HG03575 (cell line): Measurements from ENCODE around the gene LHX2.

Source experiments
- ATAC-seq: cut with Tn5 transposase; IDR thresholded peaks from one replicate; pipeline ENCODE4 v1.9.1; 2021; ENCODE audit not compliant: unreplicated experiment, insufficient number of reproducible peaks, low FRiP score; ENCODE audit errors: extremely low read depth

LHX2 gene

DNA sequence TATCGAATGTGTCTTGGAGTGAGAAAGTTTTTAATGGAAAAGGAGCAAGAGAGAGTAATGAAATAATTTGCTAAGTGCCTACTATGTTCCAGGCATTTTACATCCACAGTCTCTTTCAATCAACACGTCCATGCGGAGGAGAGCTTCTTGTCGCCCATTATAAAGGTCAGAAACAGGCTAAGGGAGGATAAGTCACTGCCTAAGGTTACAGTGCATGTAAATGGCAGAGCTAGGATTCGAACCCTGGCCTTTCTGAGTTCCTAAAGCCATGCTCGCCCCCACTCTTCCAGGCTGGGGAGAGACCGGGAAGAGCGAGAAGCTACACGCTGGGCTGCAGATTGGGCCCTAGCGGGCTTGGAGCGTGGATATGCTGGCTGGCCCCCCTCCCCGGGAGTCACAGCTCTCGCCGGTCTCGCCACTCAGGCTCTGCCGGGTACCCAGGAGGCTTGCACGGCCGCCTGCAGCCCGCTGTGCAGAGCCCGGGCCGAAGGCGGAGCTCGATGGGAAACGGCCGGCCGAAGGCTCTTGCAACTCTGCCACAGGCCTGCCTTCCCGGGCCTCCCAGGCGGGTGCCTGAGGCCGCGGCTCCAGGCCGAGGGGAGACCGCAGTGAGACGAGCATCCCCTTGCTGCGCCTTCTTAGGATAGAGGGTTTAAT lies 775 bp upstream of the LHX2 start:
- no peak for ATAC-seq

DNA sequence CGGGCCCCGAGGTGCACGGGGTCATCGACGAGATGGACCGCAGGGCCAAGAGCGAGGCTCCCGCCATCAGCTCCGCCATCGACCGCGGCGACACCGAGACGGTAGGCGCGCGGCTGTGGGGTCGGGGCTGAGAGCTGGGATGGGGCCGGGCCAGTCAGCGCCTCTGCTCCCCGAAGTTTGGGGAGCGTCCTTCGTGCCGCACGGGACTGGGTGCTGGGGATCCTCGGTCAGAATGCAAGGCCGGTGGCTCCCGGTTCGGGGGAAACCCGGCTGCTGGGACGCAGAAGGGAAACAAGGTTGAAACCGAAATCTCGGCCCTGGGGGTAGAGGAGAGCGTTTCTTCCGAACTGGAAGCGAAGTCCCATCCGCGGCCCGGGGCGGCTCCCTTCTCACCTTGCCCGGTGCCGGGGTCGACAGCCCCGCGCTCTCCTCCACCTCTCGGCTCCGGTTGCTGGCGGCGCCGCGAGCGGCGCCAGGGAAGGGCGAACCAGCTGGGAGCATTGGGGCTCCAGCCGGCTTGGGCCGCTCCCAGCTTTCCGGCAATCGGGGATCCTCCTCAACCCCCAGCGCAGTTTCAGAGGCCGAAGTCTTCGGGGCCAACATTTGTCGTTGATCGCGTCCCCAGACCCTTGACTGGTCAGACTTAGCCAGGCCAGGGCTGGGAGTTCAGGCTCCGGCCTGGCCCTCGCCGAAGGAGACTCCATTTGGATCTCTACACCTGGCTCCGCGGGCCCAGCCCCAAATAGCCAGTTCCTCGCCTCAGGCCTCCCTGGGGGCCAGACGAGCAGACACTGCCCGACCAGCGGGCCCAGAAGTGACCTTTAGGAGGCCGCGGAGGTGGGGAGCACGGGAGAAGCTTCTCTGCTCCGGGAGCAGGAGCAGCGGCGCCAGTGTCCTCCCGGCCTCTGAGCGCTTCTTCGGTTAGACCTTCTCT lies 1.1 kb downstream of the LHX2 start:
- no peak for ATAC-seq

DNA sequence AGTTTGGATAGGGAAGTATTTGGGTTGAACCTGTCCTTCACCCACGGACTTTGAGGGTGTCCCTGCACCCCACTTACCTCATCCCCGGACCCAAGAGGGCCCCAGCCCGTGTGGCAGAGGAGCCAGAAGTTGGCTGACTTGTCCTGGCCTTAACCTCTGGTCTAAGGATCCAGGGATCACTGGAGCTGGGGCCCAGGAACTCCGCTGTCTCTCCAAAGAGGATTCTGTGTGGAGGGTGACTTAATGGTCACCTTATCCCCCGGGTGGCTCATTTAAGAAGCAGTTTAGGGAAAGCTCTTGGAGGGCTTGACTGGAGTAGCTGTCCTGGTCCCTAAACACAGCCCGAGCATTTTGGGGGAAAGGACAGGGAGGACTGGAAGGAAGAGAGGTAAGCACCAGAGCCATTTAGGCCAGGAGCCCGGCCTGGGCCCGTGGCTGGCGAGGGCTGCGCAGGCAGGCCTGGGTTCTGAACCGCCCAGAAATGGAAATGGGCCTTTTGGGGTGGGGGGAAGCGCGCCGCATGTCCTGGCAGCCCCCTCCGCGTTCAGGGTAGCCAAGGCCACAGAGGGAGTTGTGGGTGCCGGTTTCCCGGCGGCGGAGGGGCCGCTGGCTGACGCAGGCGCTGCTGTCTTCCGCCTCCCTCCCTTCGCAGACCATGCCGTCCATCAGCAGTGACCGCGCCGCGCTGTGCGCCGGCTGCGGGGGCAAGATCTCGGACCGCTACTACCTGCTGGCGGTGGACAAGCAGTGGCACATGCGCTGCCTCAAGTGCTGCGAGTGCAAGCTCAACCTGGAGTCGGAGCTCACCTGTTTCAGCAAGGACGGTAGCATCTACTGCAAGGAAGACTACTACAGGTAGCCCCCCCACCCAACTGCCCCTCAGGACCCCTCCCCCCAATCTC lies 2.0 kb downstream of the LHX2 start:
- ATAC-seq, result no peak

DNA sequence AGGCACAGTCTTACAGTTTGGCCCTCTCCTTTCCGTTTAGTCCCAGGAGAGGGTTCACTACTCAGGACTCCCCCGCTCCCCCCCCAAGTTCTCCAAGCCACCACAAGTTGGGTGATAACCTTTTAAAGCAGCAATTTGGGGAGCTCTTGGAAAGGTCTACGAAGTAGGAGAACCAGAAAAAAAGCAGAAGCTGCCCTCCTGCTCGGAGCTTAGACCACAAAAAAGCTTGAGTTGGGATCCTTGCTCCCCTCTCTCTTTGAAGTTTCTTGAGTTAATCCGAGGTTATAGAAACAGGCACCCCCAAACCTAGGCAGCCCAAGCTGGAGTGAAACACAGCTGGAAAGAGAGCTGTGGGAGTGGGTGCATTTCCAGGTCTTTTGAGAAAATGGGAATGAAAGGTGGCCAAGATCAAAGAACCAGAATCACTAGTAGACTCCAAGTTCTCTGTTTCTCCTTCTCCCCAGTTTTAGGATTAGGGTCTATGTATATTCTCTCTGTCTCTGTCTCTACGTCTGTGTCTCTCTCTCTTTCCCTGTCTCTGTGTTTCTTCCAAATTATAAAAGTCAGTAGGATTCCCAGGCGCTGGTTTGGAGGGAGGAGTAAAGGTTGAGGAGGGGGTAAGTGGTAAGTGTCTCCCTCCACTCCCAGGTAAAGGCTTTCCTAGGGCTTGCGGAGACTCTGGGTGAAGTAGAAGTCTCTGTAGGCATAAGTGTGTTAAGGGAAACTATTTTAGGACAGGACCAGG lies 2.8 kb downstream of the LHX2 start:
- no peak for ATAC-seq

DNA sequence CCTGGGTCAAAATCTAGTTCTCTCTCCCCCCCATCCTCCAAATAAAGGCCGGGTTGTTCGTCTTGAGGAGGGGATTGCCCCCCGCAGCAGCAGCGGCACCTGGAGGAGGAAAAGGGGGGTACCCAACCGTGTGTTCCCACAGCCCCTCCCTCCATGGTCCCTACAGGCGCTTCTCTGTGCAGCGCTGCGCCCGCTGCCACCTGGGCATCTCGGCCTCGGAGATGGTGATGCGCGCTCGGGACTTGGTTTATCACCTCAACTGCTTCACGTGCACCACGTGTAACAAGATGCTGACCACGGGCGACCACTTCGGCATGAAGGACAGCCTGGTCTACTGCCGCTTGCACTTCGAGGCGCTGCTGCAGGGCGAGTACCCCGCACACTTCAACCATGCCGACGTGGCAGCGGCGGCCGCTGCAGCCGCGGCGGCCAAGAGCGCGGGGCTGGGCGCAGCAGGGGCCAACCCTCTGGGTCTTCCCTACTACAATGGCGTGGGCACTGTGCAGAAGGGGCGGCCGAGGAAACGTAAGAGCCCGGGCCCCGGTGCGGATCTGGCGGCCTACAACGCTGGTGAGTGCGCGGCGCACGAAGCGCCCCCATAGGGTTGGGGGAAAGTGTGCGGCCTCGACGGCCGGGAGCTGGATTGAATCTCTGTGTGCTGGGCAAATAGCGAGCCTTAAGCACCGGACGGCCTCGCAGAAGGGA lies 3.5 kb downstream of the LHX2 start:
- no peak for ATAC-seq

GRCh38 chr9:124015661-124016131 lies 4.1 kb downstream of the LHX2 start:
- no peak for ATAC-seq

- no peak for ATAC-seq
Measured at GRCh38 chr9:124016175-124017050, 4.8 kb downstream of the LHX2 start.

DNA sequence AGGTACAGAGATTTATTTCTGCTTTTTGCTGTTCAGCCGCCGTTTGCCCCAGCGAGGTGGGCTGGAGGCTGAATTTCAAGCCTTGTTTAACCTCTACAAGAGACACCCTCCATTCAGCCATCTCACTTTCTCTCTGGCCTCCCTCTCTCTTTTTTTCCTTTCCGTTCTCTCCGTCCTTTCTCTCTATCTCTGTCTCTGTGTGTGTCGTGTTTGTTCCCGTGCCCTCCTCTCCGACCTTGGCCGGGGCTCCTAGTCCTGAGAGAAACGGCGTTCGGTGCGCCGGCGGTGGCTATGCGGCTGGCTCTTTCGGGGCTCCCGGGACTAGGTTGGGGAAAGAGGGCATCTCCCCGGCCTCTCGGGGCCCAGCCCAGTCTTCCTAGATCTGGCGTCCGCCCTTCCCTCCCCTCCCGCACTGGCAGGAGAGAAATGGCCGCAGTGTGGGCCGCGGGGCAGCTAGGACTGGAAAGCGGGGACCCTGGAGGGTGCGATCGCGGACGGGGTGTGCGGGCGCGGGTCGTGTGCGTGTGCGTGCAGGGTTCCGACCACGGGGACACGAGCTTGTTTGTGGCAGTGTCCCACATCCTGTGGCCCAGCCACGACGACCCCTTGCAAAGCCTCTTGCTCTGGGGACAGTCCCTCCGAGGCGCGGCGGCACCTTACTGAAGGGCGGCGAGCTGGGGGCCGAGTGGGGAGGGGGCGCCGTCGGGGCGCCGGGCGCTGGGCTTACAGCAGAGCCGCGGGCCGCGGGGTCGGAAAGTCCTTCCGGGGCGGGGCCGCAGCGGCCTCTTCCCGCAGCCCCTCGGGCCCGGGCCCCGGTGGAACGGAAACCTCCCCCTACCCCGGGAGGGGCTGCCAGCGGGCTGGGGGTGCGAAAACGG lies 5.7 kb downstream of the LHX2 start:
- no peak for ATAC-seq

DNA sequence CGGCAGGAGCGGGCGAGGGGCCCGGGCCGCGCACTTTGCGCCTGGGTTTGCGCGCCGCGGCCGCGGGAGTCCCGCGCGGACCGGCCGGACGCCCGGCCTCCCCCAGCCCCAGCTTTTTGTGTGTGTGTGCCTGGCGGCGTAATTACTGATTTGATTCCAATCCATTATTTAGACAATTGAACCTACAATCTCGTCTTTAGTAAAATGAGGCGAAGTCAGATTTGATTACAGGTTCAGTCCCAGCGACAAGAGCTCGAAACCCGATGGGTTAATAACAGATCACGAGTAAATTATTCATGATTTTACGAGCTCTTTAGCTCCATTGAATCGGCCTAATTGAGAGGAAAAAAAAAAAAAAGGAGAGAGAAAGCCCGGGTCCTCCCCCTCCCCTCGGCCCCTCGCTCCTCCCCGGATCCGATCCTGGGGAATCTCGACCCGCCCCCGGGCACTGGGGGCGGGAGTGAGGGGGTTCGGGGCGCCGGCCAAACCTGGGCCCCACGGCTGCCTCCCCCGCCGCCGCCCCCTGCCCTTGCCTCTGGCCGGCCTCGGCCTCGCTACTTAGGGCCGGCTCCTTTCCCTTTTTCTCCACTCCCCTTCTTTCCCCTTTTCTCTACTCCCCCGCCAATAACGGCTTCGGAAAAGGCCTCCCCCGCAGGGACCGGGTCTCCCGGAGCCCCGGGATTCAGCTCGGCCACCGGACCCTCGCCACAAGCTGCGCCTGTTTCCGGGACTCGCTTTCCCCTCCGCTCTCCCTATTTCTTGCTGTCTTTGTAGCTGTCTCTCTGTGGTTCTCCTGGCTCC lies 6.6 kb downstream of the LHX2 start:
- ATAC-seq, result no peak

DNA sequence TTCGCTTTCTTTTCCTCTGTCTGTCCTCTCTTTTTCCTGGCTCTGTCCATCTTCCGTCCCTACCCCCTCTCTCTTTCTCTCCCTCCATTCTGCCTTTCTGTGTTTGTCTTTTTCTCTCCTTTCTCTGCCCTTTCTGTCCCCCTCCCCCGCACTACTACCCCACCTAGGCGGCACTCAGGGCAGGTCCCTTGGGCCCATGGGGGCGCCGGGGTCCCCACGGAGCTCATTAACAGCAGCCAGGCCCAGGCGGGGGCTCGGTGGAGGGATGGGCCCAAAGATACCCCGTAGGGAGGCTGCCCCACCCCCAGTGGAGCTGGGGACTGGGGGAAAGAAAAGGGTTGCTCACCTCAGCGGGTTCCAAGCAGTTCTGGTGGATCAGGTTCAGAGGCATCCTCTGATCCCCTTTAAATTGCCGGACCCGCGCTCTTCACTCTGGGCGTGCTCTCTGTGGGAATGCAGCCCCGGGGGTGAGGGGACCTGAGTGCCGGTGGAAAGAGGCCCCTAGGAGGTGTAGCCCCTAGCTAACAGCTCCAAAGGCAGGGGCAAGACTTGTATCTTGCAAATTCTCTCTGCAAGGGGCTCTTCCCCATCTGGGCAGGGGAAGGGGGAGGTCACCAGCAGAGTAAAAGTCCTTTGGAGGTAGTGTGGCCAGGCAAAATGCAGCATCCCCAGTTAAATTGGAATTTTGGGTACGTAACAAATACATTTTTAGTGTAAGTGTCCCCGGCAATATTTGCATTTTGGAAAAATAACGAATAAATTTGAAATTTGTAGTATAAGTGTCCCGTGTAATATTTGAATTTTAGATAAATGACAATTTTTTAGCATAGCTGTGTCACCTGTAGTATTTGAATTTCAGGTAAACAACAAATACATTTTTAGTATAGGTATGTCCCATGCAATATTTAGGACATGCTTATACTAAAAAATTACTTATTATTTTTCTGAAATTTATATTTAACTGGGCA lies 7.4 kb downstream of the LHX2 start:
- ATAC-seq, result no peak

GRCh38 chr9:124019771-124020519 lies 8.4 kb downstream of the LHX2 start:
- ATAC-seq, result no peak

GRCh38 chr9:124020520-124021384 lies 9.2 kb downstream of the LHX2 start:
- no peak for ATAC-seq

DNA sequence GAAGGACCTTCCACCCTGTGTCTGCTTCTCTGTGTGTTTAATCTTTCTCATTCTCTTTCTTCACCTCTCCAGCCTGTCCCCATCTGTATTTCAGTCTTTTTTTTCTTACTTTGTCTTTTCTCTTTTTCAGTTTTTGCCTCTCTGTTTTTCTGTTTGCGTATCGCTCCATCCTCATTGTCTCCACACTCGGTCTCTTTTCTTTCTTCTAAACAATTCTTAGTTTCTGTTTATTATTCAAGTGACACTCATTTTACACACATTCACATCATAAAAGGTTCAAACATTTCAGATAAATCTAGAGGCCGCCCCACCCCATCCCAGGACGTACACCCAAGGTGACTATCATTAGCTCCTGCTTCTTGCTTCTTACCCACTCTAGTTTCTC lies 9.8 kb downstream of the LHX2 start:
- ATAC-seq, result no peak
